Ecto neural progenitor cell (in vitro differentiated cells): ENCODE results near the gene DNAJC5G.

Source experiments
- DNase-seq: peaks from one replicate; pipeline ENCODE4 v3.0.0-alpha.2; 2018; ENCODE audit warnings: low spot score

The DNAJC5G gene

GRCh38 chr2:27275211-27276150 lies at the start of gene DNAJC5G:
TSS of gene DNAJC5G (plus strand) at chr2:27275433. CDS start at chr2:27276729, 1,296 bp downstream.
- no peak for DNase-seq

DNA sequence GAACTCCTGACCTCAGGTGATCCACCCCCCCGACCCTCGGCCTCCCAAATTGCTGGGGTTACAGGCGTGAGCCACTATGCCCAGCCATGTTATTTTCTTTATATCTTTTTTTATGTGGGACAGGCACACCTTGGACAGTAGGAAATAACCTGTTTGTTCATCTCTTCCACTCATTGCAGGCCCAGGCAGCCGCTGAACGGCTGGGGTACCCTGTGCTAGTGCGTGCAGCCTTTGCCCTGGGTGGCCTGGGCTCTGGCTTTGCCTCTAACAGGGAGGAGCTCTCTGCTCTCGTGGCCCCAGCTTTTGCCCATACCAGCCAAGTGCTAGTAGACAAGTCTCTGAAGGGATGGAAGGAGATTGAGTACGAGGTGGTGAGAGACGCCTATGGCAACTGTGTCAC lies 49.7 kb upstream of the DNAJC5G start:
- DNase-seq = no peak

DNA sequence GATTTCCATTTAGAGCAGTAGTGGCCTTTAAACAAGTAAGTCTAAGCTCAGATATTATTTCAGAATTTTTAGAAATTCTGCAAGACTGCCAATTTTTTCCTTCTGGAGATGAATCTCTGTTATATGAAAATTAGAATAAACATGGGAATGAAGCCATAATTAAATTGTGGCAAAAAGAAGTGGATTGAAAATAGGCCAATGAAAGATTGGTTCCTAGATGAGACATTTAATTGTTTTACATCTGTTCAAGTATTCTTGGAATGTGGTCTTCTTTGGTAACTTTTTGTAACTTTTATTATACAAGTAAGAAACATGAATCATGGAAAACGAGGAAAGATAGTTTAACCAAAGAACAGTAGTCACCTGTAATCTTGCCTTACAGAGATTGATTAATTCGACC lies 47.7 kb upstream of the DNAJC5G start:
- DNase-seq = no peak

- DNase-seq = no peak
Observed at GRCh38 chr2:27231921-27232320, 43.3 kb upstream of the DNAJC5G start.

DNA sequence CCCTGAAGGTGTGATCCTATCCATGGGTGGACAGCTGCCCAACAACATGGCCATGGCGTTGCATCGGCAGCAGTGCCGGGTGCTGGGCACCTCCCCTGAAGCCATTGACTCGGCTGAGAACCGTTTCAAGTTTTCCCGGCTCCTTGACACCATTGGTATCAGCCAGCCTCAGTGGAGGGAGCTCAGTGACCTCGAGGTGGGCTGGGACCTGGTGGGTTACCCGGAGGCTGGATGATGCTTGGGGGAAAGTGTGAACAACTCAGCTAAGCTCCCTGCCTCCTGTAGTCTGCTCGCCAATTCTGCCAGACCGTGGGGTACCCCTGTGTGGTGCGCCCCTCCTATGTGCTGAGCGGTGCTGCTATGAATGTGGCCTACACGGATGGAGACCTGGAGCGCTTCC lies 41.9 kb upstream of the DNAJC5G start:
- no peak for DNase-seq

DNA sequence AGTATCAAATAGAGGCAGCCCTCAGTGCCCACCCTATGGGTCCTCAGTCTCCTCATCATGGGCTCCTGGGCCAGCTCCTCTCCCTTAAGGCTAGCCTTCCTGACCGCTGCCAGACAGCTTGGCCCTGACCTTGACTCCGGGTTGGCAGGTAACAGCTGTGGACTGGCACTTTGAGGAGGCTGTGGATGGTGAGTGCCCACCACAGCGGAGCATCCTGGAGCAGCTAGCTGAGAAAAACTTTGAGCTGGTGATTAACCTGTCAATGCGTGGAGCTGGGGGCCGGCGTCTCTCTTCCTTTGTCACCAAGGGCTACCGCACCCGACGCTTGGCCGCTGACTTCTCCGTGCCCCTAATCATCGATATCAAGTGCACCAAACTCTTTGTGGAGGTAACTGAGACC lies 39.1 kb upstream of the DNAJC5G start:
- no peak for DNase-seq

- no peak for DNase-seq
Observed at GRCh38 chr2:27236626-27237025, 38.6 kb upstream of the DNAJC5G start.

DNA sequence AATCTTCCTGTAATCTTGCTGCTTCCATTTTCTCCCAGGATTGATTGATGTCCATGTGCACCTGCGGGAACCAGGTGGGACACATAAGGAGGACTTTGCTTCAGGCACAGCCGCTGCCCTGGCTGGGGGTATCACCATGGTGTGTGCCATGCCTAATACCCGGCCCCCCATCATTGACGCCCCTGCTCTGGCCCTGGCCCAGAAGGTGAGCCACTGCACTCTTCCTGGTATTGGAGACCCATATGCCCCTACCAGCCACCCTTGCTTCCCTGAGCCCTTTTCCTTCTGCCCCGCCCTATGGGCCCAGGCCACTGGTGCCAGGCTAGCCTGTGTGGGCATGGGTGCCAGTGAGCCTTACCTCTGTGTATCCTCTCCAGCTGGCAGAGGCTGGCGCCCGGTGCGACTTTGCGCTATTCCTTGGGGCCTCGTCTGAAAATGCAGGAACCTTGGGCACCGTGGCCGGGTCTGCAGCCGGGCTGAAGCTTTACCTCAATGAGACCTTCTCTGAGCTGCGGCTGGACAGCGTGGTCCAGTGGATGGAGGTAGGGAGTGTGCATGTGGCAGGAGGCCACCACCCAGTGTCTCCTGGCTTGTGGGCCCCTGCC lies 37.8 kb upstream of the DNAJC5G start:
- no peak for DNase-seq

GRCh38 chr2:27238976-27239375 lies 36.3 kb upstream of the DNAJC5G start:
- DNase-seq = no peak

- DNase-seq = no peak
Observed at GRCh38 chr2:27240406-27240805, 34.8 kb upstream of the DNAJC5G start.

DNA sequence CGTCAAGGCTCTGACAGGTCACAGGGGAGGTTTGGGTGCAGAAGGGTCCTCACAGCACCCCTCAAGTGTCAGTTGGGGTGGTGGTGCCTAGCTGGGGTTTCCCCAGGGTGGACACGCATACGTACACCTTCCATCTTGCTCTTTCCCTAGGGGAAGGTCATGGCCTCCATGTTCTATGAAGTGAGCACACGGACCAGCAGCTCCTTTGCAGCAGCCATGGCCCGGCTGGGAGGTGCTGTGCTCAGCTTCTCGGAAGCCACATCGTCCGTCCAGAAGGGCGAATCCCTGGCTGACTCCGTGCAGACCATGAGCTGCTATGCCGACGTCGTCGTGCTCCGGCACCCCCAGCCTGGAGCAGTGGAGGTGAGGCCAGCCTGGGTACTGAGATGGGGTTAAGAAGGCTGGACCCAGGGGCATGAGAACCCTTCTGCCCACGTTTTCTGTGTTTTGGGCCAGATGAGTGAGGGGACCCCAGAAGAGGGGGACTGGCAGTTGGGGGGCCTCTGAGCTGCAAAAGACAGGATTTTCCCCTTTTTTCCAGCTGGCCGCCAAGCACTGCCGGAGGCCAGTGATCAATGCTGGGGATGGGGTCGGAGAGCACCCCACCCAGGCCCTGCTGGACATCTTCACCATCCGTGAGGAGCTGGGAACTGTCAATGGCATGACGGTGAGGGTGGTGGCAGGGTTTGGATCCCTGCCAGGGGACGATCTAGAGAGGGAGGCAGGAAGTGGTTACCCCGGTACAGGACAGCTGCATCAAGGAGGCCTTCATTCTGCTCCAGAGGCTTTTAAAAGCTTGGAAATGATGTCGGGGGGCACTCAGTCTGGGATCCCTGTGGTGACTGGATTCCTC lies 33.2 kb upstream of the DNAJC5G start:
- DNase-seq = no peak

- no peak for DNase-seq
Observed at GRCh38 chr2:27242614-27242951, 32.6 kb upstream of the DNAJC5G start.

GRCh38 chr2:27243391-27244130 lies 31.7 kb upstream of the DNAJC5G start:
- DNase-seq = no peak

GRCh38 chr2:27245116-27245515 lies 30.1 kb upstream of the DNAJC5G start:
- no peak for DNase-seq

GRCh38 chr2:27245626-27246025 lies 29.6 kb upstream of the DNAJC5G start:
- no peak for DNase-seq

GRCh38 chr2:27247893-27248292 lies 27.3 kb upstream of the DNAJC5G start:
- no peak for DNase-seq

GRCh38 chr2:27249159-27249890 lies 25.9 kb upstream of the DNAJC5G start:
- DNase-seq = no peak

DNA sequence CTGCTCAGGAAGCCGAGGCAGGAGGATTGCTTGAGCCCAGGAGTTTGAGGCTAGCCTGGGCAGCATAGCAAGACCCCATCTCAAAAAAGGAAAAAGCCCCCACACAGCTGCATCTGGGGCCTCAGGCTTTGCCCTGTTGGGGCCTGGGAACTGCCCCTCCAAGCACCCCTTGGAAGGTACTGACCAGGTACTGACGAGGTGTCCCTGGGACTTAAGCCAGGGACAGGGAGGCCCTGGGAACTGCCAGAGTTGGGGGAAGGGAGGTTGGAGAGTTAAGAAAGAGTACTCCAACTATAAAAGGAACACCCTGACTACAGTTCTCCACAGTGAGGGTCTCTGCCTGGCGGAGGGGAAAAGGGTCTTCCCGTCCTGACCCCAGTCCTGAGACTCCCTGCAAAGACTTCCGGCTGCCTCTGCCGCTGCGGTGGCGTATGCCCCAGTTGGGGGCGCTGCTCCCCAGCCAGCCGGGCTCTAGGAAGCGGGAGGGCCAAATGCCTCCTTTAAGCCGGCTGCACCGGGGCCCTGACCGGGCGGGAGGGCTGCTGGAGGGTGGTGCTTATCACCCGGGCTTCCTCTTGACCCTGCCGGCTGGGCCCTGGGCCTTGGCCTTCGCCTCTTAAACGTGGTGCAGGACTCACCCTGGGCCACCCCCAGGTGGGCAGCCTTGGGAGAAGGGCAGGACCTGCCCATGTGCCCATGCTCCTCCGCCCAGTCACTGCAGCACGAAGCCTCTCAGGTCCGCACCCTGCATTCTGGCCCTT lies 25.2 kb upstream of the DNAJC5G start:
- peak; percentile 90 for DNase-seq

- DNase-seq = no peak
Observed at GRCh38 chr2:27250652-27251379, 24.4 kb upstream of the DNAJC5G start.

GRCh38 chr2:27251766-27252165 lies 23.5 kb upstream of the DNAJC5G start:
- no peak for DNase-seq
